ENCODE data around the gene PFDN1. TPM values are rescaled to one million over a fixed set of nuclear protein-coding genes. Genes with fewer than 3 reads are reported as not detected.
A peak's percentile ranks its signal among the peaks of the same experiment; 100 is the strongest.

Gene PFDN1
- polyA plus RNA-seq, 1 donor (not counting 4 experiments of a cell fraction or from before 2014, with no cell fraction given), result 79.0 TPM

GRCh38 chr5:140243706-140244250, 59.1 kb downstream of the PFDN1 start:
- H3K9me3 ChIP-seq (ENCODE audit: control insufficient read depth, low read depth, low read length), result no peaks in the 10 kb centered on the region
- no peak overlapping the region for H2AFZ ChIP-seq (ENCODE audit: control insufficient read depth, low read length)
- H3K27me3 ChIP-seq (ENCODE audit: control insufficient read depth, extremely low read depth, insufficient read depth, low read length), result no peaks in the 10 kb centered on the region
- no peak overlapping the region for H3K4me3 ChIP-seq (ENCODE audit: control insufficient read depth in 2 of 3, extremely low read depth in 1 of 3, insufficient read depth in 2 of 3, low read depth in 1 of 3, low read length in 3 of 3)
- H3K79me2 ChIP-seq (ENCODE audit: control insufficient read depth, insufficient read depth, low read length), result peaks cover 10% of the 10 kb centered on the region
- H3K4me2 ChIP-seq (ENCODE audit: control insufficient read depth, extremely low read depth, insufficient read depth, low read depth, low read length), result no peak overlapping the region
- peaks cover 11 to 24% of the 10 kb centered on the region in 2 experiments for H3K36me3 ChIP-seq (ENCODE audit: control insufficient read depth in 2 of 2, extremely low read depth in 1 of 2, insufficient read depth in 2 of 2, low read length in 2 of 2)
- peaks cover 43% of the 10 kb centered on the region for H3K4me1 ChIP-seq (ENCODE audit: control insufficient read depth, extremely low read depth, insufficient read depth, low read length)
- TF ChIP-seq EZH2 (IDR thresholded peaks at IDR 0.05; ENCODE audit: low read length) (no peak), CTCF (optimal IDR thresholded peaks at IDR 0.05 in 1 of 3, IDR thresholded peaks at IDR 0.05 in 1 of 3, conservative IDR thresholded peaks at IDR 0.05 in 1 of 3; ENCODE audit: extremely low read depth in 1 of 3, insufficient read depth in 2 of 3, low read length in 3 of 3) (no peak)
- peak; percentile 20 for FAIRE-seq
- no peak overlapping the region for H3K9ac ChIP-seq (ENCODE audit: control insufficient read depth, extremely low read depth, insufficient read depth, low read length)
- peaks cover 4% of the 10 kb centered on the region for H3K9me1 ChIP-seq (ENCODE audit: control insufficient read depth, extremely low read depth, insufficient read depth, low read length)
- DNase-seq (ENCODE audit: low read depth, low spot score), result no peak
- dilution Hi-C loops (cut with MboI; ENCODE audit: extremely low pct_ligation_motif_present, low sequenced_read_pairs), result no loop called here
- H4K20me1 ChIP-seq (ENCODE audit: control insufficient read depth, extremely low read depth, insufficient read depth, low read length), result peaks cover 3% of the 10 kb centered on the region
- no peak overlapping the region for H3K27ac ChIP-seq (ENCODE audit: control insufficient read depth, insufficient read depth, low read length)

GRCh38 chr5:140242890-140243585, 59.9 kb downstream of the PFDN1 start:
- Histone ChIP-seq H3K9me3 (ENCODE audit: control insufficient read depth, low read depth, low read length) (no peaks in the 10 kb centered on the region), H3K36me3 (ENCODE audit: control insufficient read depth in 2 of 2, extremely low read depth in 1 of 2, insufficient read depth in 2 of 2, low read length in 2 of 2) (peaks cover 11 to 24% of the 10 kb centered on the region in 2 experiments), H3K27ac (ENCODE audit: control insufficient read depth, insufficient read depth, low read length) (no peak overlapping the region), H3K79me2 (ENCODE audit: control insufficient read depth, insufficient read depth, low read length) (peaks cover 5% of the 10 kb centered on the region), H3K4me3 (ENCODE audit: control insufficient read depth in 2 of 3, extremely low read depth in 1 of 3, insufficient read depth in 2 of 3, low read depth in 1 of 3, low read length in 3 of 3) (no peak overlapping the region), H3K9me1 (ENCODE audit: control insufficient read depth, extremely low read depth, insufficient read depth, low read length) (peaks cover 4% of the 10 kb centered on the region), H2AFZ (ENCODE audit: control insufficient read depth, low read length) (no peak overlapping the region), H3K4me1 (ENCODE audit: control insufficient read depth, extremely low read depth, insufficient read depth, low read length) (peaks cover 43% of the 10 kb centered on the region), H3K27me3 (ENCODE audit: control insufficient read depth, extremely low read depth, insufficient read depth, low read length) (no peaks in the 10 kb centered on the region), H4K20me1 (ENCODE audit: control insufficient read depth, extremely low read depth, insufficient read depth, low read length) (peaks cover 3% of the 10 kb centered on the region), H3K9ac (ENCODE audit: control insufficient read depth, extremely low read depth, insufficient read depth, low read length) (no peak overlapping the region), H3K4me2 (ENCODE audit: control insufficient read depth, extremely low read depth, insufficient read depth, low read depth, low read length) (no peak overlapping the region)
- FAIRE-seq, result no peak
- TF ChIP-seq EZH2 (IDR thresholded peaks at IDR 0.05; ENCODE audit: low read length) (no peak), CTCF (optimal IDR thresholded peaks at IDR 0.05 in 1 of 3, IDR thresholded peaks at IDR 0.05 in 1 of 3, conservative IDR thresholded peaks at IDR 0.05 in 1 of 3; ENCODE audit: extremely low read depth in 1 of 3, insufficient read depth in 2 of 3, low read length in 3 of 3) (no peak)
- DNase-seq (ENCODE audit: low read depth, low spot score), result no peak
- dilution Hi-C loops (cut with MboI; ENCODE audit: extremely low pct_ligation_motif_present, low sequenced_read_pairs), result no loop called here

All from keratinocyte (primary cell).